HG02938 (cell line): ENCODE measurements around the gene GP2.

Experiments
- ATAC-seq: cut with Tn5 transposase; IDR thresholded peaks from one replicate; pipeline ENCODE4 v1.9.1; 2021; ENCODE audit warnings: mild to moderate bottlenecking, moderate library complexity; ENCODE audit not compliant: unreplicated experiment

Gene GP2

DNA sequence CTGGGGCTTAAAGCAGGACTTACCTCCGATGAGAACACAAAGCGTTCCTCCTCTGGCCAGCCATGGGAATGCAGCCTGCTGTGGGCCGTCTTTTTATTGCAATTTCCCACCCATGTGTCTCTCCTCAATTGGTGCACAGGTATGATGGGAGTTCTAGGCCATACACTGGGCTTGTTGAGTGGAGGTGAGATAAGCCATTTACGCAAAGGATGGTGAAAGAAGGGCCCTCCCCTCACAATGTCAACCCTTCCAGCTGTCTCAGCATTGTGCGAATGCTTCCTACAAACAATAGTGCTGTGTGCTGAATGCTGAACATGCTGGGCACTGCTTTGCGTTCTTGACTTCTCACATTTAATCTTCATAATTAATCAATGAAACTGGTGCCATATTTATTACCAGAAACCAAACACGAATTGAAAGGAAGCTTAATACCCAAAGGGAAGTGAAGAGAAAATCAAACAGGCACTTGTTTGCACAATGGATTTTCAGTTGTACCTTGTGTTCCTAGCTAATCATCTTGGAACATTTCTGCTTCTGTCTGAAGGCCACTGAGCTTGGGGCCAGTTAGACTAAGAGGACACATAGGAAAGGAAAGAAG lies at the start of gene GP2:
Gene GP2 (minus strand): TSS at position 70 of the 598 bp plus-strand sequence. CDS start 1,082 bp downstream, outside the sequence.
- no peak for ATAC-seq

DNA sequence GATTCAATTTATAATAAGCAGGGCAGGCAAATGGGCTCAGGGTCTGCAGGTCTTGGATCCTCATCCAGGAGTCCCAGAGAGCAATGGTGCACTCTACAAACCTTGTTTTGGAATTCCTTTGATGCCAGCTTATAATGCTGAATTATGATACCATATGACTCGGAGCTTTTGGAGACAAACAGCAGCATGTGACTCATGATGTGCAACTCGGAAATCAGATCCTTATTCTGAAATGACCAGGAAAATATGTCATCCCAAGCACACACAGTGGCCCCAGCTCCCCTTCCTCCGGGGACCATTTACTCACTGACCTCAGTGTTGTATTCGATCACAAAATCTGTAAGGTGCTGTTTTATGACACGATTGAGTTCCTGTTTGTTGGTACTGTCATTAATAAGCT lies 45.4 kb upstream of the GP2 start:
- no peak for ATAC-seq

DNA sequence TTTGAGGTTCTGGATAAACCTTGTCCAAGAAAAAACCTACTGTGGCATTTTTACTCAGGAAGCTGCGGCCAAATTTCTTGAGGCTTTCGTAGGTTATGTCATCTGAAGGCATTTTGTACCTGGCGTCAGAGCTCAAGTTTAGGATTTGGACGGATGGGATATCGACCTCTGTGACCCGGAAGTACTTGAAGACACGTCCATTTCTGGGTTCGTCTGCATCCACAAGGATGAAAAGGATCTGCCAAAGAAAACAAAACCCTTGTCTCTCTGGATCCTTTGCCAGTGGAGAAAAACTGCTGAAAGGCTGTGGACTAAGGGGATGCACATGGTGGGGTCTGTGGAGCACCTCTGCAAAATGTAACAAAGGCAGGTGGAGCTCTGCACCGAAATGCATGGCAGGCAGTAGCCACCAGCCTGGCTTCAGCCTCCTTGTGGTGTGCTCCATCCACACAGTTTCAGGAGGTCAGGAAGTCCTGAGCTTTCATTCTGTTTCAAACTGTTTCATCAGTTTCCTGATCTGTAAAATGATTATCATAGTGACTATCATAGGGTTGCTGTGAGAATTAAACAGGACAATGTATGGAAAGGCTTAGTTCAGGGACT lies 42.2 kb upstream of the GP2 start:
- ATAC-seq: no peak

DNA sequence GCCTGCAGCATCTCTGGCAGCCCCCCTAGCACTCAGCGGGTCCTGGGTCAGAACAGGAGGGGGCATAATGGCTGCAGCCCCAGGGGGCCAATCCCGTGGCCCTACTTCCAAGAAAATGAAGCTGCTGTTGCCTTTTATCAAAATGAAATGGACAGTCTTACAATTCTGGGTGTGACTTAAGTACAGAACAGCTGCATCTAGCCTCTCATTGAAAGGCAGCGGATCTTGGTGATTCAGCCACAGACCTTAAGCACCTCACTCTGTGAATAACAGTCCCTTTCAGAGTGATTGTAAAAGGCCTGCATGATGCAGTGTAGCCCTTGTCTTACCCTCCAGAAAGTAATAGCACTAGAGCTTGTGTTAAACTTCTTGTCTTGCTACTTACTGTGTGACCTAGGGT lies 36.7 kb upstream of the GP2 start:
- no peak for ATAC-seq

DNA sequence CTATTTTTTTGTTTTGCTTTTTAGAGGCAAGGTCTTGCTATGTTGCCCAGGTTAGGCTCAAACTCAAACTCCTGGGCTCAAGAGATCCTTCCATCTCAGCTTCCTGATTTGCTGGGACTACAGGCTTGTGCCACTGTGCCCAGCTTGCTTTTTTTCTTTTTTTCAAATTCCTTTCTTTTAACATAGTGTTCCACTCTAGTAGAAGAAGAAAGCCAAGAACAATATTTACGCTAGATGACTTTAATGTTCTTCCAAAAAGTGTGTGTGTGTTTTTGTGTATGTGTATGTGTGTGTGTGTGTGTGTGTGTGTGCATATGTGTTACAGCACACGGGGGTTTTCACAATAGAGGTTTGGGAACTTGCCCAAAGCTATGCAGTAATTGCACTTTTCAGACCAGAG lies 35.9 kb upstream of the GP2 start:
- no peak for ATAC-seq

DNA sequence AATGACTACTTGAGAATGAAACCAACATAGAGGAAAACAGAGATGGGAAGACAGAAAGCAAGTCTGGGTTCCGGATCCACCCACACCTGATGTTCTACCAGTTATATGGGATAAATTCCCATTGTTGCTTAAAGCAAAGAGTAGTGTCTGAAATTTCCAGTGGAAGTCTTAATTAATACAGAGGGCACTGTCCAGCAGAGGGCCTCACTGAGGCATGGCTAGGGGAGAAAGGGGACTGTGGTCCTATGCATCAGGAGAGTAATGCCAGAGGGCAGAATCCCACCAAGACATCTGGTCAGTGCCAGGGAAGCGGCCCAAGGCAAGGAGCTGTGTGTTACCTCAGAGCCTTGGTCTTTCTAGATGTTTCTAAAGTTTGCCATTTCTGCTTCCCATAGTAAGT lies 32.7 kb upstream of the GP2 start:
- ATAC-seq: no peak

DNA sequence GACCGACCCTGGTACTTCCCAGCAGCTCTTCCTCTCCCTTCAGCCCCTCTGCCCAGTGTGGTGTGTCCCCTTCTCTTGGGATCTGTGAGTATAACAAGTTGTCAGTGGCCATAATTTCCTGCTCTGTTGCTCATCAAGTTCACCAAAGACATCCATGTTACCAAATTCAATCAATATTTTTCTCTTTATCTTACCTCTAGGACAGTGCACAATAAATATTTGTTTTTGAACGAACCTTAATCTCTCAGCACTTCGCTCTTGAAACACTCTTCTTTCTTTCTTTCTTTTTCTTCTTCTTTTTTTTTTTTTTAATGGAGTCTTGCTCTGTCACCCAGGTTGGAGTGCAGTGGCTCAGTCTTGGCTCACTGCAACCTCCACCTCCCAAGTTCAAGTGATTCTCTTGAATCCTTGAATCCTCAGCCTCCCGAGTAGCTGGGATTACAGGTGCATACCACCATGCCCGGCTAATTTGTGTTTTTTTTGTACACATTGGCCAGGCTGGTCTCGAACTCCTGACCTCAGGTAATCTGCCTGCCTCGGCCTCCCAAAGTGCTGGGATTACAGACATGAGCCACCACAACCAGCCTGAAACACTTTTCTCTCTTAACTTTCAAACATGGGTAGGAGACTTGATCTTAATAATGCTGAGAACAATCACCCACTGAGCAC lies 27.9 kb upstream of the GP2 start:
- ATAC-seq: no peak

DNA sequence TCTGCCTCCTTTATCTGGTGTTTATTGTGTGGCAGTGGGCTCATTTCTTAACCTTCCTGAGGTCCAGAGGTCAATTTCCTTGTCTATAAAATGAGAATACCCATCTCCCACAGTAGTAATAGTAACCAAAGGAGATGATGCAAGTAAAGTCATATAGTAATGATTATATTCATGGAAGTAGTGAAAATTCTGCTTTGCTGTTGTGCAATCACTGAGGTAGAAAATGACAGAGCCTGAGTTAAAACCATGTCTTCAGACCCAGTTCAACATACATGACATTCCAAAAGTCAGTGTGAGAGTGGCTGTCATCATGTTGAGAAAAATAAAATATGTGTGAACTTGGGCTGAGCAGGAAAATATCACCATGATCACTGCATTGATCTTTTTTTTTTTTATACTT lies 26.1 kb upstream of the GP2 start:
- no peak for ATAC-seq

DNA sequence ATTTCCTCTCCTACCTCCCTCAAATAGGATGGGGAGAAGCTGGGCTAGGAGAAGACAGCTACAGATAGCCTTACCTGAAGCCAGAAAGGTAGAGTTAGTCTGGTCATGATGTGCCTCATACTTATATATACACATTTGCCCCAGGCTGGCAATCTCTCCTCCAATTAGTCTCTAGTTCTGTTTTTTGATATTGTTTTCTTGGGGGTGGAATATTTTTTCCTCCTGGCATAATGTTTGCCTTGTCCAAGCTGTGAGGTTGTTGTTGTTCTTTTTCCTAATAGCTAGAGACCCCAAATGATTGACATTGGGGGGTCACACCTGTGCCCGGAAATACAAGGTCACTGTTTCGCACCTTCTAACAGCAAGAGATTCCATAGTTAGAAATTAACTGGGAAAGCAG lies 25.3 kb upstream of the GP2 start, which contains the start of gene UMOD:
Gene UMOD (minus strand): TSS at position 101 of the 400 bp plus-strand sequence. CDS start 1,978 bp downstream, outside the sequence.
- no peak for ATAC-seq

DNA sequence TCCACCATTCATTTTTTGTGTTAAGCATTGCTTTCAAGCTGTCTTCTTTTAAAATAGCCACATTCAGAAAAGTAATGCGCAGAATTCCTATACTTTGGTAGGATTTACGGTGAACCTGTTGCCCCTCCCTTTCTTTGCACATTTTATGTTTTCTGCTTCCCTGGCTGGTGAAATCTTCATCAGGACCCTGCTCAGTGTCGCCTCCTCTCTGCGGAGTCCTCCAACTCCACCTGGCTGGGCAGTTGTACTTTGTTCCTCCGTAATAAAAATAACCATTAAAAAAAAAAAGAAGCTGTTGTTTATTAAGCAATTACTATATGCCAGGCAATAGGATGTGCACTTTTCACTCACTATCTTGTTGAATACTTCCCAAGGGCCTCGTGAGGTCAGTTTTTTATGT lies 22.3 kb upstream of the GP2 start:
- ATAC-seq: no peak

DNA sequence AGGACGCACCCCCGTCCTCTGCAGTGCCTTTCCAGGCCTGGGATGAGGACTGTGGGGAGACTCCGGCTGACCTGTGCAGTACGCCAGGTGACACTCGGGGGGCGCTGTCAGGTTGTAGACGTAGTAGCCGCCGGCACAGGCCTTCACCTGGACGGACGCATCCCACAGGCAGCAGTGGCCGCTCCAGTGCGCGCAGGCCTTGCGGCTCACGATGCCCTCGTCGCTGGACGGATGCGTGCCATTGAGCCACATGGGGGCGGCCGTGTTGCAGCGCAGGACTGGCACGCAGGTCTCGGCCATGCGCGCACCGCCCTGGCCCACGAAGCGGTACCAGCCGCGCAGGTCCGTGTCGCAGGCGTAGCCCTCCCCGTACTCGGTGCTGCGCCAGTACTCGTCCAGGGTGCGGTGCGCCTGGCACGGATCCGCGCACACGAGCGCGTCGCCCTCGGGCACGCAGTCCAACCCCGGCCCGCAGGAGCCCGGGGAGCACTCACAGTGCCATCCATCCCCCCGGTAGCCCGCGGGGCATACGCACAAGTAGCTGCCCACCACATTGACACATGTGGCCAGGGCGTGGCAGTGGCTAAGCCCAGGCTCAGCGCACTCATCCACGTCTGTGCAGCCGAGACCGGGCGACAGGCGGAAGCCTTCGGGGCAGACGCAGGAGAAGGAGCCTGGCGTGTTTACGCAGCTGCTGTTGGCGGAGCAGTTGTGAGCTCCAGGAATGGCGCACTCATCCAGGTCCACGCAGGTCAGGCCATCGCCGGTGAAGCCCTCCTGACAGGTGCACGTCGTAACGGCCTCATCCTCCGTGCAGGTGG lies 21.3 kb upstream of the GP2 start:
- no peak for ATAC-seq

DNA sequence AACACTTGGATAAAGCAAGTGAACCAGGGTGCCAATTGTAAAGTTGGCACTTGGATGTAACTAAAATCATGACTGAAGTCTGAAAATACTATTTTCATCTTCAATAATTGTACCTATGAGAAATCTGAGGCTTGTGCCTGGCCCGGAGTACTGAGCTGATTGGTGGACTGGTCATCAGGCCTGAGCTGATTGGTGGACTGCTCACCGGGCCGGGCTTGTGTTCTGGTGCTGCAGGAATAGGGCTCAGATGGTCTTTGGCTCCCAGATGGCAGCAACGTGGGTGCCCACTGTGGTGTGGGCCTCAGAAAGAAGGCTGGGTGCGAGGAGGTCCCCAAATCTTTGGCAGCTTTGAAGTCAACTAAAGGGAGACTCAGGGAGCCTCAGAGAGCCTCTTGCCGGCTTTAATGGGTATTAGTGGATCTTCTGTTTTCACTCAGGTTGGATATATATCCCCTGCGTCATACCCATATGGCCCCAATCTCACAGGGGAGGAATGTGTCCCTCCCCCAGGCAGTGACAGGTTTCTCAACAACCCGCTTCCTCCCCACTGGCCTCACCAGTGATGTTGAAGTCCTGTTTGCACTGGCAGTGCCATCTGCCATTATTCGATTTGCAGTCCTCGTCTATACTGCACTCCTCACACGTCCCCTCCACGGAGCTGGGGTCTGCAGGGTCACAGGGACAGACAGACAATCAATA lies 20.5 kb upstream of the GP2 start:
- no peak for ATAC-seq

DNA sequence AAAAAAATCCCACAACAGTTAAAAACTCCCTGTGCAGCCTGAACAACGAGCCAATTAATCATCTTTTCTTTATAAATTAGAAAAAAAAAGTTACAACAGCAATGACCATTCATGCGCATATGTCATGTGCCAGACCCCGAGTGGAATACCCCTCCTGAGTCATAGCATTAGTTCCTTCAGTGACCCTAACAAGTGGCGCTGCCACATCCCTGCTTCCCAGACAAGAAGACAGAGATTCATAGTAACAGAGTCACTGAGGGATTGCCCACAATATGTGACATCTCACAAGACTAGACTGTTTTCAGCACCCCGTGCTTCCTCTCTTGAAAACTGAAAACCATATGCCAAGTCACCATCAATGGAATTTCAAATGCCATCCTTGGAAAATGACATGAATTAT lies 17.3 kb upstream of the GP2 start:
- ATAC-seq: no peak

DNA sequence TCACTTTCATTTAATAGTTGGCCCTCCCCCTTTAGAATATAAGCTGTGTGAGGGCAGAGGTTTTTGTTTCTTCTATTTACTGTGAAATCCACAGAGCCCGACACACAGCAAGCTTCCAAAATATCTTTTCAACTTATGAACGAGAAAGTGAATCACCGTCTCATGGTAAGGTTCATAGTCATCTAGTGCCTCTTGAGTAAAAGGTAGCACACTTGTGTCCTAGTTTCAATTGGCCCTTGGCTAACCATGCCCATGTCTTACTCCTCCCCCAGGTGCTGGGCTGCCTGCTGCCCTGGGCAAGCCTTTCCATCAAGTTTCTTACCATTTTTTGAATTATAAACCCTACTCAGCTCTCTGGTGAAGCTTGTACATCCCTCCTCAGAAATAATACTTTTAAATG lies 12.4 kb upstream of the GP2 start:
- no peak for ATAC-seq

DNA sequence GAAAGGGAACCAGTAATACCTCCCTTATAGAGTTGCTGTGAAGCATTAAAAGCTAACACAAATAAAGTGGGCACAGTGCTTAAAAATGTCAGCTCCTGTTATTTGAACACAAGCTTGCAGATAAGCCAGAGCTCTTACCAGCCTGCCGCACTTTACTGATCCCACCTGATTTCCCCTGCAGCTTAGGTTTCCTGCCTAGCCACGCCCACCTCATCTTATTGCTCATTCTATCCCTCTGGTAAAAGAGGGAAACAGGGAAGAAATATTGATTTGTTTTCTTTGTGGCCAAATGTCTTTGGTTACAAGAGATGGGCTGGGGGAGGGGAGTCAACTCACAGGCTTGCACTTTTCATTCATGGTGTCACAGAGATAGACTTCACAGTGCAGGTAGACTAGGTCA lies 9.6 kb upstream of the GP2 start:
- no peak for ATAC-seq

DNA sequence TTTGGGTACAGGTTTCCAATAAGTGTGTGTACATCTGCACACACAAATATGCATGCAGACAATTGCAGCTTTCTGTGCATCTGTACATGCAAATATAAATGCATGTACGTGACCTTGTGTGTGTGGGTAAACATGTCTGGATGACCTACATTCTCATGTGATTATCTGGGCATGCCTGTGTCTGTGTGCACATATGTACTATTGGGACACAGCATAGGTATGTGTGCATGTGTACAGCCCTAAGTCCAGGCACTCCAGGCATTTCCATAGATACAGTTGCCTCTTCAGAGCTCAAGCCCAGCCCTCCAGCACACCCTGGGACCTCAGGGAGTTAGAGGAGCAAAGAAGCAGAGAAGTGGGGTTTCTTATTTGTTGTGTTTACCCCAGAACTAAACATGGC lies 7.1 kb upstream of the GP2 start:
- no peak for ATAC-seq

DNA sequence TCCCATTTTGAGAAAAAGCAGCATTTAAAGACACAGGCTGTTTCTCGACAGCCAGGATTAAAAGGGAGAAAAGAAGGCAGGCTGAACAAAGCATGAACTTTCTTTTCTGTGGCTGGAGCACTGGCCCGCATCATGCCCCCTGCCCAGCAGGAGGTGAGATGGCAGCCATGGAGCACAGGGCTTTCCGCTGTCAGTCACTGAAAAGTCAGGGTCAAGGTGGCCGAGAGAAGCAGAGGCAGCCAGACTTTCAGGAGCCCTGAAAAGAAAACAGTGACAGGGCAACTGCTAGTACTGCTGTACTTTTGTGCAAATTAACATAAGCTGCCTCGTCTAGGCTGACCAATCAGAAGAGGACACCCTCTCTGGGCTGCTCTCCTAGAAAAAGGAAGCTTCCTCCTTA lies 5.8 kb upstream of the GP2 start:
- no peak for ATAC-seq

DNA sequence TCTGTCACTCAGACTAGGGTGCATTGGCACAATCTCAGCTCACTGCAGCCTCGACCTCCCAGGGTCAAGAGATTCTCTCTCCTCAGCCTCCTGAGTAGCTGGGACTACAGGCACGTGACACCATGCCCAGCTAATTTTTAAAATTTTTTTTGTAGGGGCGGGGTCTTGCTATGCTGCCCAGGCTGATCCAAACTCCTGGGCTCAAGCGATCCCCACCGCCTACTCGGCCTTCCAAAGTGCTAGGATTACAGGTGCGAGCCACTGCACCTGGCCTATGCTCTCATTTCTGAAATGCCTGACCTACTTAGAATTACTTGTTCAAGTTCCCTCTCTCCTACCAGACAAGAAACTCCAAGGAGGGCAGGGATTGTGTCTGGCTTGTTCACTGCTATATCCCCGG lies 5.1 kb upstream of the GP2 start:
- ATAC-seq: no peak

DNA sequence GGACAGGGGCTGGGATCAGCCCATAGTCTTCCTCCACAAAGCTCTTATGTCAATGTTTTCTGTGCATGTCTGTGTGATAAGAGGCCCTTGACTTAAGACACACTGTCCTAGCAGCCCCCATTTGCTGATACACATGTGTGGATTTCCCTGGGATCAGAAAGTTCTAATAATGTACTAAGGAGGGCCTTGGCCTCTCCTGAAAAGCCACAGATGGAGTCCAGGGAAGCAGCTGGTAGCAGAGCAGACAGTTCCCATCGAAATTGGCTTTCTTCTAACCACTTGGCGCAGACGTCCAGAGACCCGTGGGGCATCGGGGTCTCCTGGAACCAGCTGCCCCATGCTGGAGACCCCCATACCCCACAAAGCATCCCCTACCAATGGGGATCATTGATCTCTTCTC lies 4.3 kb upstream of the GP2 start:
- no peak for ATAC-seq

DNA sequence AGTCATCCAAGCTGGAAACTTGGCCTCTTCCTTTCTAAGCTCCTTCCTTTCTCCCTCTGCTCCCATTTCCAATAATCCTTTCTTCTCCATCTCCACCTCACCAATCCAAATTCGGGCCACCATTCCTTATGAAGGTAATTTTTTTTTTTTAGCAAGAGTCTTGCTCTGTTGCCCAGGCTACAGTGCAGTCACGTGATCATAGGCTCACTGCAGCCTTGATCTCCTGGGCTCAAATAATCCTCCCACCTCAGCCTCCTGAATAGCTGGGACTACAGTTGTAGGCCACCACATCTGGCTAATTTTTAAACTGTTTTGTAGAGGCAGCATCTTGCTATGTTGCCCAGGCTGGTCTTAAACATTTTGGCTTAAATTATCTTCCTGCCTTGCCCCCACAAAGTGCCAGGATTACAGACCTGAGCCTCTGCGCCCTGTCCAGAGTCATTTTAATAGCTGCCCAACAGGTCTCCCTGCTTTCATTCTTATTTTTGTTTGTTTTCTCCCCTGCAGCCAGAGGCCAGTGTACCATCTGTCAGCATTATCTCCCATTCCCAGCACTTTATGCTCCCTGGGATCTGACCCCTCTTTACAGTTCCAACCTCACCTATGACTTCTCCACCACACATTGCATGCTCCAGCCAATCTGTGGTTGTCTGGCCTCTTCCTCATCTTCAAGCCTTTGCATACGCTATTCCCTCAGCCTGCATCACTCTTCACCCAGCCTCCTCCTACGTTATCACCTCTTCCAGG lies 2.3 kb upstream of the GP2 start:
- no peak for ATAC-seq
